NCI-H128 (cell line): Measurements from ENCODE around the gene BLOC1S1.
A peak's percentile ranks its signal among the peaks of the same experiment; 100 is the strongest.

ENCODE experiments used
- DNase-seq: peaks from one replicate; lab custom pipeline; 2025; ENCODE audit not compliant: unreplicated experiment; lab: John Stamatoyannopoulos, UW

The BLOC1S1 gene

DNA sequence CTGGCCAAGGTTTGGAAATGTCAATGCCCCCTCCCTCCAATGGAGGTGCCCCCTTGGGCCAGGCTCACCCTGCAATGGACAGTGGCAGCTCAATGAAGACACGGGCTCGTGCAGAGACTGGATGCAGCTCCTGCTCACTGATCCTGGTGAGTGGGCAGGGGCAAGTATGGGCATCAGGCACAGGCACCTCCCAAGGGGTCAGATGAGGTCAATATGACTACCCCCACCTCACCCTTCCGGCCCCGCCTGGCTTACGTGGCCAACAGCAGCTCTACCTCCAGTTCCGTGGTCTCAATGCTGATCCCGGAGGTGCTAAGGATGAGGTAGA is 21.7 kb upstream of the BLOC1S1 start:
- no peak for DNase-seq

DNA sequence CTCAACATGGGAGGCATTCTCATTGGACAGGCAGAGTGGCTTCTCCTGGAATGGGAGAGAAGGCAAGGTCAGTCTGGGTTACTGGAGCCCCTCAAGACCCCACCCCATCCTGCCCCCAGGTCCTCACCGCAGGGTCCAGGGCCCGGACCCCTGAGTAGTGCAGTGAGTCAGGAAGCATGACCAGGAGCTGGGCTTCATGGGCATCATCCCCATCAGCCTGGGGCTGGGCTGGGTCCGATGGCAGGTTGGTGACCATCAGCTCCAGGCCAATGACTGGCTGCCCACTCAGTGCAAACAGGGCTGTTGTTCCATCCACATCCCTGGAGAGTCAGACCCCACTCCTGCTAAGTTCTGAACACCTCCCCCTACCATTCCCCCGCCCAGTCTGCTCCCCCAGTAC is 21.2 kb upstream of the BLOC1S1 start:
- DNase-seq, result no peak

- DNase-seq, result no peak
Observed at GRCh38 chr12:55695349-55695748, 20.5 kb upstream of the BLOC1S1 start.

DNA sequence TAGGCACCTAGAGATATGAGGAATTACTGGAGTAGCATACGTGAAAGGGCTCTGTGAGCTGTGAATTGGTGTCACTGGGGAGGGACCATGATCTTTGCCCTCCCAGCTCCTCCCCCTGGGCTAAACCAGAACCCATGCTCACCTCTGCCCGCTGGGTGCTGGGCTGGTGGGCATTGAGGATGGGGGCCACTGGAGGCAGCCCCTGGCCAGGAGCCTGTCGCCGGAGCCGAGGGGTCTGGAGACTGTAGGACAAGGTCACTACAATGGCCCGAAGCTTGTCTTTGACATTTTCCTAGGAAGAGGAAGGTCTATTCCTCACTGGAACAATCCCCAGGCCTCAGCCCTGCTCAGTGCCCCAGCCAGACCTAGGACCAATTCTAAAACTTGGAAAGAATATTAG is 19.7 kb upstream of the BLOC1S1 start:
- DNase-seq, result no peak

DNA sequence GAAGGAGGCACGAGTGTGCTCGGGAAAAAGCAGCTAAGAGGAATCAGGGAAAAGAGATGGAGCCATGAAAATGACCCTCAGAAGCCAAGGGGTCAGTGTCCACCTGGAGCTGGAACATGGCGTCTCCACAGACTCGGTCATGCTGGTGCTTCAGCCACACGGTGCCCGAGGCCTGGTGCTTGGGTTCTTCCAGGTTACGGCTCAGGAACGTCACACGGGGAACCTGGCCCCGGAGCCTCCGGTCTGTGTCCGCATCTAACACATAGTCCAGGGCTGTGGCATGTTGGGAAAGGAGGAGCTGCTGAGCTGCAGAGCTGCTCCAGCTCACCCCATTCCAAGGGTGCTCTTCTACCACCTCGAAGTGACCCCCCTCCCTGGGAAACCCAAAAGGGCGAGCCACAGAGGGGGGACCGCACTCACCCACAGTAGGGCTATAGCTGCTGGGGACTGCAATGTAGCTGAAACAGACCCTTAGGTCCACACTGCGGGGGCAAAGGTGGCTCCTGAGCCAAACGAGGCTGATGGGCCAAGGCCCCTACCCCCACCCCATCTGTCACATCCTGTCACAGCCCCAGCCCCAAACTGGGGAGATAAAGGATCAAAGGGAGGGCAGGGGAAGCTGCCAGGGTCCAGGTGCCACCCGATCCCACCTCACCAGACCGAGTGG is 18.9 kb upstream of the BLOC1S1 start:
- no peak for DNase-seq

DNA sequence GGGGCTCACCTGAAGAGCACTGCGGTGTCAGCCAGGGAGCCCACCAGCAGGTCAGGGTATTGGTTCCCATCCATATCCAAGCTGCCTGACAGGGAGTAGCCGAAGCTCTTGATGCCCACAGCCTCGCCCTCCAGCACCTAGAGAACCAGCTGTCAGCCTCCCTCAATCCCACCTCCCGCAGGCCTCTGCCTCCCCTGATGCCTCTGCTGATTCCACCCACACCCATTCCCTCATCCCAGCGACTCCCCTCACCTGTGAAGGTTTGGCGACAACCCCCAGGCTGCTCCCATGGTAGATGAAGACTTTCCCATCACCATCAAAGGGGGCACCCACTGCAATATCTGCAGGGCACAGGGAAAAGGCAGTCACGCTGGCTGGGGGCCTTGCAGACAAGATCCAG is 18.2 kb upstream of the BLOC1S1 start:
- DNase-seq, result no peak

- no peak for DNase-seq
Observed at GRCh38 chr12:55698241-55698955, 17.4 kb upstream of the BLOC1S1 start.

DNA sequence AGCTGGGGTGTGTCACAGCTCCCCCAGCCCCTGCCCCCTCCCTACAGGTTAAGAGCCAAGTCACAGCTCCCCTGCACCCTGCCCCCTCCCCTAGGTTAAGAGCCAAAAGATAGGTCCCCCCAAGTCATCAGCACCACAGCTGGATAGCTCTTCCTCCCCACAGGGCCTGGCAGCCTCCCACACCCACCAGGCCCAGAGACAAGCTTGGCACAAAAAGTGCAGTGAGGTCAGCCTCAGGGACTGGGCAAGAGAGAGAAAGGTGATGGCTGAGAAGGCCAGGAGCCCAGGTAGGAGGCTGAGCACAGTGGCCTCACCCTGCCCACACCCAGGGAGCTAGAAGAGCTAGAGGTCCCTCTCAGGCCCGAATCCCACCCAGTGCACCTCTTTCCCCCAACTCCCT is 16.9 kb upstream of the BLOC1S1 start:
- no peak for DNase-seq

GRCh38 chr12:55699471-55700055 is 16.3 kb upstream of the BLOC1S1 start:
- DNase-seq, result no peak

- no peak for DNase-seq
Observed at GRCh38 chr12:55700255-55701018, 15.4 kb upstream of the BLOC1S1 start.

DNA sequence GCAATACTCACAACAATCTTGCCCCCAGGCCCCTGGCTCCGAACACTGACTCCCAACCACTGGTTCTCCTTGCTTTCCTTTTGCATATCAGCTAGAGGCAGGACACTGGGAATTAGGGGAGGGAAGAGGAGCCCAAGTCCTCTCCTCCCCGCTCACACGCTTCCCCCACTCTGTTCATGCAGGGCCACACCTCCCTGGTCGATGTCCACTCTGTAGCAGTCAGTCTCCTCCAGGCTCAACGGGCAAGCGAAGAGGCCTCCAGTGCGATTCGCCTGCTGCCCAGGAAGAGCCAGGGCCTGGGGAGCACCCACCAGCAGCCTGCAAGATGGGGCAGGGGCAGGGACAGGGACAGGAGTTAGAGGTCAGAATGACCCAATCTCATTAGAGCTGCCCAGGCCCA is 13.0 kb upstream of the BLOC1S1 start:
- no peak for DNase-seq

- no peak for DNase-seq
Observed at GRCh38 chr12:55703288-55703687, 12.6 kb upstream of the BLOC1S1 start.

- DNase-seq, result no peak
Observed at GRCh38 chr12:55703901-55704761, 11.7 kb upstream of the BLOC1S1 start.

DNA sequence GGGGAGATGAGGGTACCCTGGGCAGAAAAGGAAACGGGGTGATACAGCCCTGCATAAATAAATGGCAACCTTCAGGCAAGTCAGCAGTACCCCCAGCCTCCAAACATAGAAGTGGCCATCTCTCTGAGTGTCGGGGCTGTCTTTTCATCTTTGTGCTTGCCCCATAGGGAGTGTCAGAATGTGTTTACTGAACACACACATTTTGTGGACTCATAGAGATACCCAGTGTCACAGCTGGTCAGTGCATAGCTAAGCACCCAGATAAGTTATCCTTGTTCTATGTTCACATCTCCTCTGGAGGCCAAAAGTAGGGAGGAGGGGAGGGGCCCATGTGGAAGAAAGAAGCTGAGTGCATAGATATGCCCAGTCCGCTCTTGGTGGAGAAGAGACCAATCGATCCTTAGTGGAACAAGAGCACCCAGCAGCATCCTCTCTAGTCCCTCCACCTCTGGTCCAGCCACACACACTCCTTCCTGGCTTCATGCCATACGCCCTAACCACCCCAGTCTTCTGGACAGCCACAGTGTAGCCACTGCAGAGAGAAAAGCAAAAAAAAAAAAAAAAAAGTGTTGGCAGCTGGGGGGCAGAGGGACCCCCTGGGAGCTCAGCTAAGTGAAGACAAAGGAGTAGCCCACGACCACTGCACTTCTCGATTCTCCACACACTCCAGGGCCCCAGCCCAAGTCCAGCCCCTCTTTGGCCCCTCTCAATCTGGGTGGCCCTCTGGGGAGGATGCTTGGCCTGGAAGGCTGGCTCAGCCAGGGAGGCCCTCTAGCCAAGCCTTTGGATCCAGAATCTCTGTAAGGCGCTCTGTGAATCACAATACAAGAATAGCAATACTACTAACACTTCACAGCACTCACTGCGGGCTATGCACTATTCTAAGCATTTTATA is 10.8 kb upstream of the BLOC1S1 start:
- DNase-seq, result no peak

GRCh38 chr12:55705782-55706402 is 10.0 kb upstream of the BLOC1S1 start:
- DNase-seq, result no peak

GRCh38 chr12:55706568-55707218 is 9.2 kb upstream of the BLOC1S1 start:
- no peak for DNase-seq

DNA sequence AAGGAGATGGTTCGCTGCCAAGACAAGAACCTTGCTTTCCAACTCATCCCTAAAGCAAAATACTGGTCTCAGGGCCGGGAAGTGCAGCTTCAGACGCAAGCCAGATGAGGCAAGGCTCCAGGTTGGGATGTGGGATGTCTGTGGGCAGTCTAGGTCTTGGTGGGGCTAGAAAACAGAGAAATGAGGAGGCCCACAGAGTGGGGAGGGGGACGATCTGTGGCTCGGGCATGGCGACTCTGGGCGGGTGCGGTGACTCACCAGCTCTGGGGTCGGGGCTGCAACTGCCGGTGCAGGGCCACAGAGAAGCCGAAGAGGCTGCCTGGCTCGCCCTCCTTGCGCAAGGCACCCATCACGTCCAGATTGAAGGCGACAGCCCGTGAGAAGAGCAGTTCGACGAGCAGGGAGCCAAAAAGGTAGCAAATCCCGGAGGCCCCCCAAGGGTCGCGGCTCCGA is 8.6 kb upstream of the BLOC1S1 start:
- DNase-seq, result no peak

GRCh38 chr12:55707841-55708694 is 7.8 kb upstream of the BLOC1S1 start, which contains the start of gene ITGA7:
ITGA7 (minus strand) TSS chr12:55707904; CDS start chr12:55707682, 222 bp downstream.
- DNase-seq, result peak; percentile 46
